HT1080 (cell line): ENCODE results near the gene PHTF2. TPM values are rescaled to one million over a fixed set of nuclear protein-coding genes. Genes with fewer than 3 reads are reported as not detected.
"Not testable (repeated sequence)": the region's sequence is repeated elsewhere in the genome, so short reads cannot be mapped to it uniquely, and the experiment has no call there.

ENCODE experiments used
- DNase-seq: peaks from one replicate; pipeline ENCODE4 v3.0.0-alpha.2; 2015; ENCODE audit warnings: low read depth
- total RNA-seq: library from RNA; depleted of rRNA; stranded (reverse); fragments of >200 nt; shearing (Covaris generic); gene quantifications from 2 replicates; pipeline ENCODE4 v1.2.3, GENCODE V29; 2014

Gene PHTF2
- total RNA-seq, 1 experiment from 2014 or later = 18.0 TPM

GRCh38 chr7:77873416-77874327 is 75.1 kb downstream of the PHTF2 start:
- not testable (repeated sequence) for DNase-seq

GRCh38 chr7:77877791-77878190 is 79.2 kb downstream of the PHTF2 start:
- peak; percentile 31 for DNase-seq

GRCh38 chr7:77878500-77878899 is 79.9 kb downstream of the PHTF2 start:
- DNase-seq = no peak

GRCh38 chr7:77879272-77879671 is 80.7 kb downstream of the PHTF2 start:
- DNase-seq = no peak

GRCh38 chr7:77881871-77882270 is 83.3 kb downstream of the PHTF2 start:
- no peak for DNase-seq

- DNase-seq = no peak
Observed at GRCh38 chr7:77885155-77885554, 86.6 kb downstream of the PHTF2 start.

GRCh38 chr7:77887567-77887966 is 89.0 kb downstream of the PHTF2 start:
- DNase-seq = peak; percentile 56

GRCh38 chr7:77888998-77889397 is 90.4 kb downstream of the PHTF2 start:
- no peak for DNase-seq

GRCh38 chr7:77893813-77894212 is 95.2 kb downstream of the PHTF2 start:
- no peak for DNase-seq

- no peak for DNase-seq
Observed at GRCh38 chr7:77894574-77895091, 96.1 kb downstream of the PHTF2 start.

- DNase-seq = no peak
Observed at GRCh38 chr7:77895905-77896304, 97.3 kb downstream of the PHTF2 start.

GRCh38 chr7:77897004-77897547 is 98.5 kb downstream of the PHTF2 start:
- DNase-seq = no peak

- DNase-seq = no peak
Observed at GRCh38 chr7:77899516-77899915, 100.9 kb downstream of the PHTF2 start.

GRCh38 chr7:77903597-77903996 is 105.0 kb downstream of the PHTF2 start:
- no peak for DNase-seq

GRCh38 chr7:77904252-77904651 is 105.7 kb downstream of the PHTF2 start:
- DNase-seq = no peak

- no peak for DNase-seq
Observed at GRCh38 chr7:77907281-77907680, 108.7 kb downstream of the PHTF2 start.

GRCh38 chr7:77908664-77909063 is 110.1 kb downstream of the PHTF2 start:
- no peak for DNase-seq

- no peak for DNase-seq
Observed at GRCh38 chr7:77910124-77910523, 111.6 kb downstream of the PHTF2 start.

GRCh38 chr7:77912293-77912692 is 113.7 kb downstream of the PHTF2 start:
- DNase-seq = no peak

- DNase-seq = no peak
Observed at GRCh38 chr7:77913977-77914607, 115.5 kb downstream of the PHTF2 start.

GRCh38 chr7:77917500-77918262 is 119.1 kb downstream of the PHTF2 start:
- no peak for DNase-seq
